ENCODE measurements around the gene PTPN7. TPM values are rescaled to one million over a fixed set of nuclear protein-coding genes. Genes with fewer than 3 reads are reported as not detected.
A peak's percentile ranks its signal among the peaks of the same experiment; 100 is the strongest.

The PTPN7 gene
- total and polyA plus RNA-seq, 2 of the 13 experiments (the other 11 are each of a cell fraction or from before 2014, with no cell fraction given): not detected

GRCh38 chr1:202163281-202164270, 3.2 kb upstream of the PTPN7 start (continued):
- TF ChIP-seq NKX3-1 (CRISPR knock-in tag; IDR thresholded peaks at IDR 0.05): no peak
- TF ChIP-seq ZNF234 (CRISPR knock-in tag; conservative IDR thresholded peaks at IDR 0.05): no peak
- TF ChIP-seq TCF7 (IDR thresholded peaks at IDR 0.05; ENCODE audit: low read depth): no peak
- no peak for TF ChIP-seq ZNF468 (CRISPR knock-in tag; IDR thresholded peaks at IDR 0.05)
- TF ChIP-seq SKIL (CRISPR knock-in tag; IDR thresholded peaks at IDR 0.05; ENCODE audit: borderline replicate concordance): no peak
- no peak for TF ChIP-seq CEBPB (IDR thresholded peaks at IDR 0.05; ENCODE audit: borderline replicate concordance, low read depth, low read length)
- no peak for TF ChIP-seq ZNF317 (CRISPR knock-in tag; IDR thresholded peaks at IDR 0.05)

GRCh38 chr1:202162418-202163280, 2.2 kb upstream of the PTPN7 start:
- FAIRE-seq (peak; percentile 4), DNase-seq (ENCODE audit: low spot score) (no peak), ATAC-seq (peak; percentile 9; the same call in 2 of the 3 replicates)
- BruUV-seq (replicated peaks): no TSS peak
- H3K9ac ChIP-seq (ENCODE audit: insufficient read depth, low read depth, low read length): no peak overlapping the region
- H3K27me3 ChIP-seq (ENCODE audit: control insufficient read depth in 1 of 2, insufficient read depth in 2 of 2, low read length in 2 of 2): peaks cover 7 to 74% of the 10 kb centered on the region in 2 experiments
- intact Hi-C loops (cut with micrococcal nuclease; ENCODE audit: unreplicated experiment): no loop called here
- POLR2A ChIA-PET: no interaction called here
- H4K20me1 ChIP-seq (ENCODE audit: insufficient read depth, low read length): no peaks in the 10 kb centered on the region
- 2% methylated on average over 13 of the region's 15 CpGs for WGBS (ENCODE audit: low lambda C conversion rate)
- in situ Hi-C loops (cut with HindIII; ENCODE audit: extremely low pct_ligation_motif_present, low pct_unique_long_range_greater_than_20kb): no loop called here
- no peaks in the 10 kb centered on the region for H3K36me3 ChIP-seq (replicated peaks in 1 of 2; ENCODE audit: control insufficient read depth in 1 of 2, insufficient read depth in 2 of 2, low read length in 2 of 2)
- no peak overlapping the region for H2AFZ ChIP-seq (ENCODE audit: low read length)
- no peaks in the 10 kb centered on the region for H3K79me2 ChIP-seq (ENCODE audit: insufficient read depth, low read length)
- no peaks in the 10 kb centered on the region for H3K9me3 ChIP-seq (ENCODE audit: low read length)
- H3K4me3 ChIP-seq (replicated peaks in 1 of 3; ENCODE audit: insufficient read depth in 1 of 3, low read depth in 2 of 3, low read length in 3 of 3): no peak overlapping the region
- no peak overlapping the region for H3K27ac ChIP-seq (ENCODE audit: extremely low read length, insufficient read depth, low read length)
- CTCF ChIA-PET (ENCODE audit: low intra/inter-chr PET ratio, low total read pairs): no interaction called here
- H3K4me2 ChIP-seq (ENCODE audit: low read depth, low read length): peak overlapping the region; percentile 18; the same call in 1 of the 2 replicates
- H3K4me1 ChIP-seq (ENCODE audit: insufficient read depth, low read length): peaks cover 25% of the 10 kb centered on the region
- TF ChIP-seq NR2F6 (IDR thresholded peaks at IDR 0.05) (peak; percentile 62), NR2F6 (CRISPR knock-in tag; IDR thresholded peaks at IDR 0.05) (peak; percentile 38; the same call in 1 of the 2 replicates), ZSCAN21 (CRISPR knock-in tag; IDR thresholded peaks at IDR 0.05; ENCODE audit: borderline replicate concordance) (no peak), GABPB1 (CRISPR knock-in tag; IDR thresholded peaks at IDR 0.05) (no peak), BCL6 (CRISPR knock-in tag; IDR thresholded peaks at IDR 0.05) (no peak), CSRNP1 (CRISPR knock-in tag; IDR thresholded peaks at IDR 0.05) (no peak), ZNF335 (CRISPR knock-in tag; IDR thresholded peaks at IDR 0.05) (no peak), ZNF292 (CRISPR knock-in tag; IDR thresholded peaks at IDR 0.05; ENCODE audit: borderline replicate concordance, low read depth) (no peak), SPEN (CRISPR knock-in tag; IDR thresholded peaks at IDR 0.05; ENCODE audit: low read depth) (no peak), ZNF263 (CRISPR knock-in tag; IDR thresholded peaks at IDR 0.05) (peak; percentile 41; the same call in 1 of the 2 replicates)
